GM12891 (cell line): Measurements from ENCODE around the gene SLC30A2.

Experiments used
- DNase-seq: peaks from one replicate; pipeline ENCODE4 v3.0.0; 2011; ENCODE audit warnings: low spot score; ENCODE audit not compliant: insufficient read length
- FAIRE-seq: peaks from 2 replicates; lab custom pipeline; 2011; peaks lifted over from hg19 to GRCh38; lab: Jason Lieb, UNC
- PAX5 ChIP-seq: IDR thresholded peaks from 2 replicates; pipeline ENCODE4 v1.6.1; 2011; ENCODE audit warnings: low read length, moderate library complexity, mild to moderate bottlenecking; ENCODE audit not compliant: insufficient read depth, severe bottlenecking
- POLR2A ChIP-seq: IDR thresholded peaks from 2 replicates; pipeline ENCODE4 v1.6.1; 2011; ENCODE audit warnings: low read depth, low read length, control low read depth
- POLR2AphosphoS5 ChIP-seq: IDR thresholded peaks from 2 replicates; pipeline ENCODE4 v1.6.1; 2011; ENCODE audit warnings: low read depth, low read length, control low read depth
- POU2F2 ChIP-seq: IDR thresholded peaks from 2 replicates; pipeline ENCODE4 v1.6.1; 2011; ENCODE audit warnings: low read depth, mild to moderate bottlenecking, control low read depth, low read length, moderate library complexity
- SPI1 ChIP-seq: IDR thresholded peaks from 2 replicates; pipeline ENCODE4 v1.6.1; 2011; ENCODE audit warnings: low read depth, low read length, control low read depth
- TAF1 ChIP-seq: IDR thresholded peaks from 2 replicates; pipeline ENCODE4 v1.6.1; 2011; ENCODE audit warnings: low read depth, low read length, control low read depth

SLC30A2 gene

GRCh38 chr1:25991937-25992688 is 53.8 kb downstream of the SLC30A2 start:
- DNase-seq (no peak), FAIRE-seq (no peak)
- TF ChIP-seq SPI1 (no peak), TAF1 (no peak), PAX5 (no peak), POU2F2 (no peak), POLR2A (no peak), POLR2AphosphoS5 (no peak)

- TF ChIP-seq PAX5 (no peak), SPI1 (no peak), POLR2AphosphoS5 (no peak), POU2F2 (no peak), TAF1 (no peak), POLR2A (no peak)
- FAIRE-seq, result peak; percentile 58
- no peak for DNase-seq
These were observed 55.1 kb downstream of the SLC30A2 start for GRCh38 chr1:25990702-25991395.

- TF ChIP-seq TAF1, result no peak
- TF ChIP-seq PAX5, result no peak
- no peak for TF ChIP-seq SPI1
- TF ChIP-seq POU2F2, result no peak
- TF ChIP-seq POLR2A, result no peak
- TF ChIP-seq POLR2AphosphoS5, result no peak
These were observed 55.7 kb downstream of the SLC30A2 start for GRCh38 chr1:25990251-25990650.

GRCh38 chr1:25989440-25990234 is 56.3 kb downstream of the SLC30A2 start:
- no peak for DNase-seq
- FAIRE-seq, result no peak
- TF ChIP-seq POLR2AphosphoS5 (no peak), TAF1 (no peak), POU2F2 (no peak), SPI1 (no peak), PAX5 (no peak), POLR2A (no peak)

More at GRCh38 chr1:25990251-25990650, 55.7 kb downstream of the SLC30A2 start:
- DNase-seq (no peak), FAIRE-seq (no peak)

- no peak for TF ChIP-seq SPI1
- no peak for TF ChIP-seq POLR2AphosphoS5
- TF ChIP-seq TAF1, result no peak
- no peak for TF ChIP-seq PAX5
- TF ChIP-seq POU2F2, result no peak
- TF ChIP-seq POLR2A, result no peak
- DNase-seq (no peak), FAIRE-seq (no peak)
These were observed 58.0 kb downstream of the SLC30A2 start for GRCh38 chr1:25987951-25988350.
